HCT116 (cell line): Measurements from ENCODE around the gene SPSB1. TPM values are rescaled to one million over a fixed set of nuclear protein-coding genes. Genes with fewer than 3 reads are reported as not detected.

Experiments used
- ATAC-seq: fragments of 200-7000 bp; cut with Tn5 transposase; 2 replicates; pipeline ENCODE4 v1.9.1; 2020; ENCODE audit warnings: mild to moderate bottlenecking, moderate library complexity
- BruUV-seq: library from RNA; stranded (reverse); fragments of 400-500 nt; replicated peaks from 2 replicates; lab custom pipeline; 2021; lab: Mats Ljungman, UMichigan
- CTCF ChIA-PET: fragments of 300-600 bp; sonication (Branson Sonifier 250); formaldehyde crosslinking; loops from one replicate; lab custom pipeline; 2021; ENCODE audit warnings: antibody characterized with exemption; lab: Charles Lee
- POLR2A ChIA-PET: fragments of 300-600, 350-600 bp; sonication (Branson Sonifier 250); formaldehyde crosslinking; loops from one replicate; lab custom pipeline; 2021; ENCODE audit warnings: antibody characterized with exemption; lab: Charles Lee
- RAD21 ChIA-PET, 2 experiments: fragments of 300-600 bp; sonication (Branson Sonifier 250); formaldehyde crosslinking; loops; one replicate each; lab custom pipeline; 2023; ENCODE audit warnings: low total read pairs in 2 of 2; ENCODE audit not compliant: uncharacterized antibody in 2 of 2, unreplicated experiment in 2 of 2, low non-redundant PET in 1 of 2; lab: Charles Lee
- DNase-seq: peaks from one replicate; pipeline ENCODE4 v3.0.0-alpha.2; 2010; ENCODE audit warnings: low read depth, low spot score
- H2AFZ ChIP-seq: fragments of 200-600 bp; shearing (Covaris generic), sonication (generic); 2 replicates; pipeline ENCODE4 v1.6.1; 2017; ENCODE audit warnings: low read depth, mixed run types, mixed read lengths, antibody characterized with exemption, low read length; ENCODE audit not compliant: poor library complexity, severe bottlenecking
- H3K27ac ChIP-seq: 2 replicates; pipeline ENCODE4 v1.5.1; 2012; ENCODE audit warnings: low read depth, low read length
- H3K27me3 ChIP-seq: fragments of 200-600 bp; sonication (generic); 2 replicates; pipeline ENCODE4 v1.6.1; 2016; ENCODE audit warnings: mixed run types, low read length, mixed read lengths; ENCODE audit not compliant: insufficient read depth
- H3K36me3 ChIP-seq, 2 experiments: fragments of 200-500 bp in 1 of 2; fragments of 200-600 bp in 1 of 2; sonication (Bioruptor generic) in 1 of 2; sonication (generic) in 1 of 2; 2 replicates each; pipeline versions ENCODE4 v1.5.1 to v1.6.1; 2014 to 2016; ENCODE audit warnings: low read length in 2 of 2, inconsistent platforms in 1 of 2, mixed read lengths in 1 of 2, mixed run types in 1 of 2; ENCODE audit not compliant: insufficient read depth in 2 of 2, control insufficient read depth in 1 of 2
- H3K4me1 ChIP-seq, 2 experiments: fragments of 200-600 bp in 1 of 2; sonication (generic) in 1 of 2; 2 replicates each; pipeline versions ENCODE4 v1.5.1 to v1.6.1; 2012 to 2017; ENCODE audit warnings: low read length in 2 of 2, inconsistent platforms in 1 of 2, mild to moderate bottlenecking in 1 of 2, mixed read lengths in 1 of 2, mixed run types in 1 of 2, moderate library complexity in 1 of 2; ENCODE audit not compliant: insufficient read depth in 2 of 2, control insufficient read depth in 1 of 2
- H3K4me2 ChIP-seq: fragments of 200-600 bp; sonication (generic); 2 replicates; pipeline ENCODE4 v1.6.1; 2017; ENCODE audit warnings: mixed run types, low read length, mixed read lengths
- H3K4me3 ChIP-seq, 2 experiments: fragments of 200-600 bp in 1 of 2; sonication (generic) in 1 of 2; replicated peaks in 1 of 2; 2 replicates each; pipeline ENCODE4 v1.5.1; 2011 to 2016; ENCODE audit warnings: low read length in 2 of 2, control low read depth in 1 of 2, low read depth in 1 of 2, mild to moderate bottlenecking in 1 of 2, mixed read lengths in 1 of 2, mixed run types in 1 of 2
- H3K79me2 ChIP-seq: fragments of 200-600 bp; sonication (generic); 2 replicates; pipeline ENCODE4 v1.6.1; 2017; ENCODE audit warnings: mild to moderate bottlenecking, mixed run types, low read length, moderate library complexity, mixed read lengths; ENCODE audit not compliant: insufficient read depth
- H3K9ac ChIP-seq: fragments of 200-600 bp; sonication (generic); 2 replicates; pipeline ENCODE4 v1.6.1; 2016; ENCODE audit warnings: low read length, mixed read lengths
- H3K9me2 ChIP-seq: fragments of 200-600 bp; sonication (generic), shearing (Covaris generic); 2 replicates; pipeline ENCODE4 v1.6.1; 2017; ENCODE audit warnings: mixed run types, mild to moderate bottlenecking, moderate library complexity; ENCODE audit not compliant: insufficient read depth
- H3K9me3 ChIP-seq, 2 experiments: fragments of 200-500 bp in 1 of 2; fragments of 200-600 bp in 1 of 2; sonication (Bioruptor generic) in 1 of 2; sonication (generic) in 1 of 2; 2 replicates each; pipeline ENCODE4 v1.6.1; 2014 to 2017; ENCODE audit warnings: low read length in 2 of 2, mixed read lengths in 2 of 2, inconsistent platforms in 1 of 2, low read depth in 1 of 2, mild to moderate bottlenecking in 1 of 2, mixed run types in 1 of 2, moderate library complexity in 1 of 2; ENCODE audit not compliant: control insufficient read depth in 1 of 2, insufficient read depth in 1 of 2
- H4K20me1 ChIP-seq: fragments of 200-600 bp; sonication (generic), shearing (Covaris generic); 2 replicates; pipeline ENCODE4 v1.6.1; 2017; ENCODE audit warnings: mixed run types, mild to moderate bottlenecking, moderate library complexity; ENCODE audit not compliant: insufficient read depth
- ELF1 ChIP-seq: IDR thresholded peaks from 2 replicates; pipeline ENCODE4 v1.6.1; 2012; ENCODE audit warnings: low read depth, borderline replicate concordance
- EZH2phosphoT487 ChIP-seq: fragments of 200-600 bp; IDR thresholded peaks from 2 replicates; pipeline ENCODE4 v1.6.1; 2018; ENCODE audit warnings: antibody characterized with exemption, borderline replicate concordance
- MAX ChIP-seq: IDR thresholded peaks from 2 replicates; pipeline ENCODE4 v1.6.1; 2012
- POLR2AphosphoS5 ChIP-seq: IDR thresholded peaks from 2 replicates; pipeline ENCODE4 v1.6.1; 2011; ENCODE audit warnings: mild to moderate bottlenecking, low read depth, low read length, moderate library complexity
- RAD21 ChIP-seq: IDR thresholded peaks from 2 replicates; pipeline ENCODE4 v1.6.1; 2012; ENCODE audit warnings: low read depth, mild to moderate bottlenecking
- SIN3A ChIP-seq: IDR thresholded peaks from 2 replicates; pipeline ENCODE4 v1.6.1; 2012; ENCODE audit warnings: low read depth
- SP1 ChIP-seq: IDR thresholded peaks from 2 replicates; pipeline ENCODE4 v1.6.1; 2012; ENCODE audit warnings: low read depth
- SRF ChIP-seq: IDR thresholded peaks from 2 replicates; pipeline ENCODE4 v1.6.1; 2012; ENCODE audit warnings: low read depth
- ZFX ChIP-seq: fragments of 450-650 bp; IDR thresholded peaks from 2 replicates; pipeline ENCODE4 v1.6.1; 2017
- ZNF274 ChIP-seq: fragments of 200-500 bp; sonication (Bioruptor generic); IDR thresholded peaks from 2 replicates; pipeline ENCODE4 v1.6.1; 2014; ENCODE audit warnings: mild to moderate bottlenecking, low read depth, low read length, inconsistent platforms
- intact Hi-C: fragments of 100-400 bp; cut with micrococcal nuclease; formaldehyde crosslinking; loops from 2 replicates; pipeline ENCODE4 v1.10.0; 2022
- total RNA-seq: library from RNA; stranded (reverse); gene quantifications from one replicate; pipeline ENCODE4 v1.2.1, GENCODE V29; 2021; ENCODE audit not compliant: unreplicated experiment
- TF ChIP-seq, protein P1 (sequence below): IDR thresholded peaks from 2 replicates; pipeline ENCODE4 v1.6.1; 2012; ENCODE audit warnings: low read depth
- TF ChIP-seq, protein P2 (sequence below), 3 experiments: fragments of 200-600 bp in 1 of 3; sonication (generic) in 1 of 3; IDR thresholded peaks in 2 of 3; conservative IDR thresholded peaks in 1 of 3; 2 replicates each; pipeline ENCODE4 v1.5.1; 2012 to 2017; ENCODE audit warnings: low read depth in 2 of 3, low read length in 2 of 3, antibody characterized with exemption in 1 of 3, borderline replicate concordance in 1 of 3, control low read depth in 1 of 3, mild to moderate bottlenecking in 1 of 3, mixed read lengths in 1 of 3, mixed run types in 1 of 3, moderate library complexity in 1 of 3; ENCODE audit not compliant: insufficient read depth in 1 of 3

Gene SPSB1
- total RNA-seq, 1 experiment from 2014 or later: 10.8 TPM

- RAD21 ChIA-PET: no interaction called here
- no peak overlapping the region for H3K4me3 ChIP-seq
- CTCF ChIA-PET: no interaction called here
- peaks cover 2 to 35% of the 10 kb centered on the region in 2 experiments; a peak in 2 of 4 replicates for H3K4me1 ChIP-seq
- no peak overlapping the region for H3K27ac ChIP-seq
- no peak overlapping the region for H3K9ac ChIP-seq
- no peaks in the 10 kb centered on the region for H3K9me3 ChIP-seq
- no TSS peak for BruUV-seq
- no peaks in the 10 kb centered on the region for H4K20me1 ChIP-seq
- 0 out of 2 replicates have a peak, but pooled peaks have one; percentile 41 for ATAC-seq
- no peaks in the 10 kb centered on the region for H3K9me2 ChIP-seq
- H3K36me3 ChIP-seq: peaks cover 0 to 4% of the 10 kb centered on the region in 2 experiments; a peak in 1 of 4 replicates
- no peak overlapping the region for H2AFZ ChIP-seq
- POLR2A ChIA-PET: no interaction called here
- TF ChIP-seq ZNF274 (no peak), ELF1 (no peak), MAX (no peak), POLR2AphosphoS5 (no peak), SIN3A (no peak), ZFX (no peak), SRF (no peak), RAD21 (no peak), SP1 (no peak), EZH2phosphoT487 (no peak)
- TF ChIP-seq, protein P1, sequence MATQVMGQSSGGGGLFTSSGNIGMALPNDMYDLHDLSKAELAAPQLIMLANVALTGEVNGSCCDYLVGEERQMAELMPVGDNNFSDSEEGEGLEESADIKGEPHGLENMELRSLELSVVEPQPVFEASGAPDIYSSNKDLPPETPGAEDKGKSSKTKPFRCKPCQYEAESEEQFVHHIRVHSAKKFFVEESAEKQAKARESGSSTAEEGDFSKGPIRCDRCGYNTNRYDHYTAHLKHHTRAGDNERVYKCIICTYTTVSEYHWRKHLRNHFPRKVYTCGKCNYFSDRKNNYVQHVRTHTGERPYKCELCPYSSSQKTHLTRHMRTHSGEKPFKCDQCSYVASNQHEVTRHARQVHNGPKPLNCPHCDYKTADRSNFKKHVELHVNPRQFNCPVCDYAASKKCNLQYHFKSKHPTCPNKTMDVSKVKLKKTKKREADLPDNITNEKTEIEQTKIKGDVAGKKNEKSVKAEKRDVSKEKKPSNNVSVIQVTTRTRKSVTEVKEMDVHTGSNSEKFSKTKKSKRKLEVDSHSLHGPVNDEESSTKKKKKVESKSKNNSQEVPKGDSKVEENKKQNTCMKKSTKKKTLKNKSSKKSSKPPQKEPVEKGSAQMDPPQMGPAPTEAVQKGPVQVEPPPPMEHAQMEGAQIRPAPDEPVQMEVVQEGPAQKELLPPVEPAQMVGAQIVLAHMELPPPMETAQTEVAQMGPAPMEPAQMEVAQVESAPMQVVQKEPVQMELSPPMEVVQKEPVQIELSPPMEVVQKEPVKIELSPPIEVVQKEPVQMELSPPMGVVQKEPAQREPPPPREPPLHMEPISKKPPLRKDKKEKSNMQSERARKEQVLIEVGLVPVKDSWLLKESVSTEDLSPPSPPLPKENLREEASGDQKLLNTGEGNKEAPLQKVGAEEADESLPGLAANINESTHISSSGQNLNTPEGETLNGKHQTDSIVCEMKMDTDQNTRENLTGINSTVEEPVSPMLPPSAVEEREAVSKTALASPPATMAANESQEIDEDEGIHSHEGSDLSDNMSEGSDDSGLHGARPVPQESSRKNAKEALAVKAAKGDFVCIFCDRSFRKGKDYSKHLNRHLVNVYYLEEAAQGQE: no peak
- TF ChIP-seq, protein P2, sequence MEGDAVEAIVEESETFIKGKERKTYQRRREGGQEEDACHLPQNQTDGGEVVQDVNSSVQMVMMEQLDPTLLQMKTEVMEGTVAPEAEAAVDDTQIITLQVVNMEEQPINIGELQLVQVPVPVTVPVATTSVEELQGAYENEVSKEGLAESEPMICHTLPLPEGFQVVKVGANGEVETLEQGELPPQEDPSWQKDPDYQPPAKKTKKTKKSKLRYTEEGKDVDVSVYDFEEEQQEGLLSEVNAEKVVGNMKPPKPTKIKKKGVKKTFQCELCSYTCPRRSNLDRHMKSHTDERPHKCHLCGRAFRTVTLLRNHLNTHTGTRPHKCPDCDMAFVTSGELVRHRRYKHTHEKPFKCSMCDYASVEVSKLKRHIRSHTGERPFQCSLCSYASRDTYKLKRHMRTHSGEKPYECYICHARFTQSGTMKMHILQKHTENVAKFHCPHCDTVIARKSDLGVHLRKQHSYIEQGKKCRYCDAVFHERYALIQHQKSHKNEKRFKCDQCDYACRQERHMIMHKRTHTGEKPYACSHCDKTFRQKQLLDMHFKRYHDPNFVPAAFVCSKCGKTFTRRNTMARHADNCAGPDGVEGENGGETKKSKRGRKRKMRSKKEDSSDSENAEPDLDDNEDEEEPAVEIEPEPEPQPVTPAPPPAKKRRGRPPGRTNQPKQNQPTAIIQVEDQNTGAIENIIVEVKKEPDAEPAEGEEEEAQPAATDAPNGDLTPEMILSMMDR (IDR thresholded peaks at IDR 0.05 in 2 of 3, conservative IDR thresholded peaks at IDR 0.05 in 1 of 3; ENCODE audit: borderline replicate concordance in 1 of 3, insufficient read depth in 1 of 3, low read depth in 2 of 3, low read length in 2 of 3): no peak
- no peaks in the 10 kb centered on the region for H3K27me3 ChIP-seq
- intact Hi-C loops: no loop called here
- no peak for DNase-seq
- no peaks in the 10 kb centered on the region for H3K79me2 ChIP-seq
- H3K4me2 ChIP-seq: peak overlapping the region; percentile 17; the same call in 1 of the 2 replicates
Observed at GRCh38 chr1:9351654-9352271, 59.1 kb downstream of the SPSB1 start.
